ENCODE measurements around the gene RTN4RL1. TPM values are rescaled to one million over a fixed set of nuclear protein-coding genes. Genes with fewer than 3 reads are reported as not detected.

The RTN4RL1 gene
- 1 to 10 TPM in 3 of 4 donors, not detected in 1; 1.4 to 4.9 (median 1.9) TPM for total RNA-seq

- DNase-seq = peak; percentile 61 to 65
- H3K36me3 ChIP-seq = no peaks in the 10 kb centered on the region
- H3K4me3 ChIP-seq = peak within 1 kb of the TSS; percentile 38 to 44
- H3K9me3 ChIP-seq = no peaks in the 10 kb centered on the region
- intact Hi-C loops (cut with DNase I; ENCODE audit: low total_unique reads) = no loop called here
- peaks cover 0 to 17% of the 10 kb centered on the region in 2 donors for H3K4me1 ChIP-seq
- no peaks in the 10 kb centered on the region for H3K27me3 ChIP-seq
- H3K27ac ChIP-seq = peak within 1 kb of the TSS in 1 of 2 donors; percentile 14
- TF ChIP-seq CTCF (IDR thresholded peaks at IDR 0.05) (no peak), POLR2A (IDR thresholded peaks at IDR 0.05) (no peak)
Measured at GRCh38 chr17:2025220-2025621, at the start of gene RTN4RL1. RTN4RL1 (minus strand) TSS chr17:2025334; CDS start chr17:2024865, 469 bp downstream.

GRCh38 chr17:2074919-2075318, 49.8 kb upstream of the RTN4RL1 start:
- intact Hi-C loops (cut with DNase I; ENCODE audit: low total_unique reads) = no loop called here
- Histone ChIP-seq H3K36me3 (no peaks in the 10 kb centered on the region), H3K27ac (peak overlapping the region; percentile 87 to 93), H3K4me1 (peaks cover 4 to 27% of the 10 kb centered on the region in 2 donors), H3K4me3 (no peak overlapping the region), H3K27me3 (no peaks in the 10 kb centered on the region), H3K9me3 (no peaks in the 10 kb centered on the region)
- DNase-seq = peak in 1 of 2 donors; percentile 35
- TF ChIP-seq POLR2A (IDR thresholded peaks at IDR 0.05) = no peak
- TF ChIP-seq CTCF (IDR thresholded peaks at IDR 0.05) = no peak

- TF ChIP-seq POLR2A (IDR thresholded peaks at IDR 0.05) = peak in 1 of 2 donors; percentile 7
- peak in 1 of 4 experiments; percentile 5 for TF ChIP-seq CTCF (IDR thresholded peaks at IDR 0.05)
- H3K36me3 ChIP-seq = no peaks in the 10 kb centered on the region
- no peaks in the 10 kb centered on the region for H3K27me3 ChIP-seq
- no peak overlapping the region for H3K4me3 ChIP-seq
- DNase-seq = peak; percentile 69 to 75
- H3K27ac ChIP-seq = peak overlapping the region; percentile 80 to 90
- intact Hi-C loops (cut with DNase I; ENCODE audit: low total_unique reads) = no loop called here
- no peaks in the 10 kb centered on the region for H3K9me3 ChIP-seq
- peaks cover 17 to 42% of the 10 kb centered on the region in 2 donors for H3K4me1 ChIP-seq
Measured at GRCh38 chr17:2071455-2072281, 46.5 kb upstream of the RTN4RL1 start.

GRCh38 chr17:2071024-2071385, 45.9 kb upstream of the RTN4RL1 start:
- no peaks in the 10 kb centered on the region for H3K36me3 ChIP-seq
- TF ChIP-seq POLR2A (IDR thresholded peaks at IDR 0.05) (no peak), CTCF (IDR thresholded peaks at IDR 0.05) (no peak)
- no peaks in the 10 kb centered on the region for H3K9me3 ChIP-seq
- no peak for DNase-seq
- intact Hi-C loops (cut with DNase I; ENCODE audit: low total_unique reads) = no loop called here
- H3K4me1 ChIP-seq = peaks cover 19 to 42% of the 10 kb centered on the region in 2 donors
- no peaks in the 10 kb centered on the region for H3K27me3 ChIP-seq
- H3K4me3 ChIP-seq = no peak overlapping the region
- peak overlapping the region; percentile 80 to 90 for H3K27ac ChIP-seq
